Neural cell (in vitro differentiated cells): ENCODE results near the gene CD247. TPM values are rescaled to one million over a fixed set of nuclear protein-coding genes. Genes with fewer than 3 reads are reported as not detected.

Source experiments
- H2AFZ ChIP-seq: fragments of 200-600, 300-800 bp; sonication (generic), shearing (Covaris generic); 2 replicates; pipeline ENCODE4 v1.6.0; 2014; ENCODE audit warnings: low read depth, mild to moderate bottlenecking, antibody characterized with exemption, low read length, moderate library complexity
- H3F3A ChIP-seq: fragments of 200-600 bp; shearing (Covaris generic); 2 replicates; pipeline ENCODE4 v1.6.1; 2016; ENCODE audit warnings: mild to moderate bottlenecking, moderate library complexity, mixed read lengths, antibody characterized with exemption, low read length; ENCODE audit not compliant: insufficient read depth, poor library complexity, severe bottlenecking
- H3K27ac ChIP-seq: fragments of 200-600, 300-800 bp; sonication (generic), shearing (Covaris generic); 2 replicates; pipeline ENCODE4 v1.5.1; 2014; ENCODE audit warnings: mild to moderate bottlenecking, low read length, moderate library complexity
- H3K27me3 ChIP-seq: fragments of 300-800, 200-600 bp; sonication (generic), shearing (Covaris generic); 2 replicates; pipeline ENCODE4 v1.6.0; 2014; ENCODE audit warnings: mild to moderate bottlenecking, low read depth, low read length, moderate library complexity; ENCODE audit not compliant: insufficient read depth
- H3K36me3 ChIP-seq: fragments of 300-800, 200-600 bp; sonication (generic), shearing (Covaris generic); 2 replicates; pipeline ENCODE4 v1.5.1; 2014; ENCODE audit warnings: mild to moderate bottlenecking, antibody characterized with exemption, low read length, moderate library complexity; ENCODE audit not compliant: insufficient read depth
- H3K4me2 ChIP-seq: fragments of 300-800, 200-600 bp; sonication (generic), shearing (Covaris generic); 2 replicates; pipeline ENCODE4 v1.6.0; 2014; ENCODE audit warnings: mild to moderate bottlenecking, low read length
- H3K4me3 ChIP-seq: fragments of 300-800, 200-600 bp; sonication (generic), shearing (Covaris generic); 2 replicates; pipeline ENCODE4 v1.5.1; 2014; ENCODE audit warnings: mild to moderate bottlenecking, low read length, moderate library complexity
- H3K79me2 ChIP-seq: fragments of 200-600 bp; shearing (Covaris generic); replicated peaks from 2 replicates; pipeline ENCODE4 v1.6.0; 2014; ENCODE audit warnings: mild to moderate bottlenecking, low read length, moderate library complexity; ENCODE audit not compliant: insufficient read depth
- H3K9ac ChIP-seq: fragments of 300-800, 200-600 bp; sonication (generic), shearing (Covaris generic); 2 replicates; pipeline ENCODE4 v1.6.1; 2016; ENCODE audit warnings: mild to moderate bottlenecking, low read length, mixed read lengths
- H3K9me2 ChIP-seq: fragments of 200-600 bp; shearing (Covaris generic); 2 replicates; pipeline ENCODE4 v1.6.1; 2016; ENCODE audit warnings: mild to moderate bottlenecking, low read length, mixed read lengths; ENCODE audit not compliant: insufficient read depth
- H3K9me3 ChIP-seq: fragments of 200-600, 300-800 bp; sonication (generic), shearing (Covaris generic); 2 replicates; pipeline ENCODE4 v1.6.1; 2016; ENCODE audit warnings: mild to moderate bottlenecking, mixed run types, low read length, moderate library complexity, mixed read lengths
- H4K20me1 ChIP-seq: fragments of 200-600 bp; shearing (Covaris generic); 2 replicates; pipeline ENCODE4 v1.6.1; 2016; ENCODE audit warnings: mild to moderate bottlenecking, mixed run types; ENCODE audit not compliant: insufficient read depth
- EP300 ChIP-seq: fragments of 450-650 bp; conservative IDR thresholded peaks from 2 replicates; pipeline ENCODE4 v1.6.1; 2014; ENCODE audit warnings: antibody characterized with exemption, mild to moderate bottlenecking, moderate library complexity; ENCODE audit not compliant: poor library complexity, severe bottlenecking
- EZH2 ChIP-seq: fragments of 200-600, 300-800 bp; shearing (Covaris generic), sonication (generic); IDR thresholded peaks from 2 replicates; pipeline ENCODE4 v1.6.1; 2014; ENCODE audit warnings: antibody characterized with exemption, low read length, borderline replicate concordance, mild to moderate bottlenecking; ENCODE audit not compliant: insufficient read depth, poor library complexity, severe bottlenecking
- MXI1 ChIP-seq: fragments of 450-650 bp; conservative IDR thresholded peaks from 2 replicates; pipeline ENCODE4 v1.6.1; 2014; ENCODE audit warnings: antibody characterized with exemption, mild to moderate bottlenecking; ENCODE audit not compliant: poor library complexity, severe bottlenecking
- POLR2AphosphoS5 ChIP-seq: IDR thresholded peaks from 2 replicates; pipeline ENCODE4 v1.6.1; 2012
- RAD21 ChIP-seq: fragments of 450-650 bp; conservative IDR thresholded peaks from 2 replicates; pipeline ENCODE4 v1.6.1; 2014; ENCODE audit warnings: antibody characterized with exemption, mild to moderate bottlenecking, moderate library complexity
- REST ChIP-seq: IDR thresholded peaks from 2 replicates; pipeline ENCODE4 v1.6.1; 2012; ENCODE audit warnings: borderline replicate concordance
- SMC3 ChIP-seq: fragments of 450-650 bp; conservative IDR thresholded peaks from 2 replicates; pipeline ENCODE4 v1.6.1; 2014; ENCODE audit warnings: antibody characterized with exemption, mild to moderate bottlenecking, moderate library complexity; ENCODE audit not compliant: poor library complexity
- TAF1 ChIP-seq: IDR thresholded peaks from 2 replicates; pipeline ENCODE4 v1.6.1; 2012; ENCODE audit warnings: low read depth
- polyA plus RNA-seq: library from polyadenylated mRNA; depleted of rRNA; stranded (reverse); fragments of >200 nt; gene quantifications from 2 replicates; pipeline ENCODE4 v1.2.3, GENCODE V29; 2014
- TF ChIP-seq, protein P1 (sequence below): fragments of 450-650 bp; IDR thresholded peaks from 2 replicates; pipeline ENCODE4 v1.5.1; 2014; ENCODE audit warnings: antibody characterized with exemption, mild to moderate bottlenecking, moderate library complexity; ENCODE audit not compliant: poor library complexity, severe bottlenecking

CD247 gene
- polyA plus RNA-seq, 1 donor from 2014 or later = not detected

DNA sequence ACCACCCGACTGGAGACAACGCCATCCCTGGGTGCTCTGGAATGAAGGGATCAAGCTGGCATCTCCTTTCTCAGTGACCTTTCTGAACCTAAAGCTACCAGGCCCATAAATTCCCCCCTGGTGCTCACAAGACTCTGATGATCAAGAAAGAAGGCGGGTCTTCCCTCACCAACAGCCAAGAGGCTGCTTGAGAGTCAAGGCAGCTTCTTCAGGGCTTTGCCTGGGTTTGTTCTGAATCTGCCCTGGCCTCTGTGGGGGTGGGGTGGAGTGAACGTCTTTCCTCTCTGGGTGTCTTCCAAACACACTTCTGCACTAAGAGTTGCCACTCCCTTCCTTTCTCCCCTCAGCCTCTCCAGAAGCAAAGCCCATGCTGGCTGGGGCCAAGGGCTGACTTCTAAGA lies 36.1 kb downstream of the CD247 start:
- TF ChIP-seq EP300 (no peak), REST (no peak), RAD21 (no peak), EZH2 (no peak), SMC3 (no peak)
- TF ChIP-seq, protein P1, sequence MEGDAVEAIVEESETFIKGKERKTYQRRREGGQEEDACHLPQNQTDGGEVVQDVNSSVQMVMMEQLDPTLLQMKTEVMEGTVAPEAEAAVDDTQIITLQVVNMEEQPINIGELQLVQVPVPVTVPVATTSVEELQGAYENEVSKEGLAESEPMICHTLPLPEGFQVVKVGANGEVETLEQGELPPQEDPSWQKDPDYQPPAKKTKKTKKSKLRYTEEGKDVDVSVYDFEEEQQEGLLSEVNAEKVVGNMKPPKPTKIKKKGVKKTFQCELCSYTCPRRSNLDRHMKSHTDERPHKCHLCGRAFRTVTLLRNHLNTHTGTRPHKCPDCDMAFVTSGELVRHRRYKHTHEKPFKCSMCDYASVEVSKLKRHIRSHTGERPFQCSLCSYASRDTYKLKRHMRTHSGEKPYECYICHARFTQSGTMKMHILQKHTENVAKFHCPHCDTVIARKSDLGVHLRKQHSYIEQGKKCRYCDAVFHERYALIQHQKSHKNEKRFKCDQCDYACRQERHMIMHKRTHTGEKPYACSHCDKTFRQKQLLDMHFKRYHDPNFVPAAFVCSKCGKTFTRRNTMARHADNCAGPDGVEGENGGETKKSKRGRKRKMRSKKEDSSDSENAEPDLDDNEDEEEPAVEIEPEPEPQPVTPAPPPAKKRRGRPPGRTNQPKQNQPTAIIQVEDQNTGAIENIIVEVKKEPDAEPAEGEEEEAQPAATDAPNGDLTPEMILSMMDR = no peak
- Histone ChIP-seq H3F3A (no peaks in the 10 kb centered on the region), H3K9me2 (no peaks in the 10 kb centered on the region)

DNA sequence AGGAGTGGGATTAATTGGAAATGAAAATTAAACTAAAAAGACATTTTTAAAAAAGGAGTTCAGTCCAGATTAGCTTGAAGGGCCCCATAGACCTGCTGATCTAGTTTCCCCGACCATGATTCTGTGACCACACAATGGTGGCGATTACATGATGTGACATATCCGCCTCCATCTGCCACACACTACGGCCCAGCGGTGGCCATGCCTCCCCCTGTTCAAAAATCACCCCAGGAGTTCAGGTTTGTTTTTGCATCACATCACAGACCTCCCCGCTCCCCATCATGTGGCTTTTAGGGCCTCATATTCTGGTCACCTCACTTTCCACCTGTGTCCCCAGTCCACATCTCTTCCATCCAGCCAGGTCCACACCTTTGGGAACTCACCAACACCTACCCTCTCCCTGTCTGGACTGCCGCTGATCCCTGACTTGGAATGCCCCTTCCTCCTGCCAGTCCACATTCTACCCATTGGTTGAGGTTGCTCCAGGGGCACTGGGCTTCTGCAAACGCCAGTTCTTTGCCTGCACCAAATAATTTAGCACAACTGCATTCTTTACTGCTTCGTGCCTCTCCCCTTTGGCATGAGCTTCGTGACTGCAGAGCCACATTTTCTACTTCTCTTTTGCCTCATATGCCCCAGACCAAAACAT lies 38.9 kb downstream of the CD247 start:
- Histone ChIP-seq H3K27ac (no peak overlapping the region), H3K4me3 (no peak overlapping the region), H3K9me3 (no peaks in the 10 kb centered on the region), H3F3A (no peaks in the 10 kb centered on the region), H3K4me2 (no peak overlapping the region), H2AFZ (no peak overlapping the region), H3K9me2 (no peaks in the 10 kb centered on the region), H3K27me3 (no peaks in the 10 kb centered on the region), H3K36me3 (no peaks in the 10 kb centered on the region), H3K9ac (no peak overlapping the region), H4K20me1 (no peaks in the 10 kb centered on the region), H3K79me2 (no peaks in the 10 kb centered on the region)
- no peak for TF ChIP-seq EP300
- TF ChIP-seq SMC3 = no peak
- no peak for TF ChIP-seq REST
- no peak for TF ChIP-seq TAF1
- TF ChIP-seq, protein P1 = no peak
- TF ChIP-seq RAD21 = no peak
- TF ChIP-seq EZH2 = no peak
- TF ChIP-seq POLR2AphosphoS5 = no peak
- no peak for TF ChIP-seq MXI1

More for the DNA sequence above, 36.1 kb downstream of the CD247 start:
- Histone ChIP-seq H2AFZ (no peak overlapping the region), H3K4me3 (no peak overlapping the region), H3K27me3 (no peaks in the 10 kb centered on the region), H3K36me3 (no peaks in the 10 kb centered on the region), H3K79me2 (no peaks in the 10 kb centered on the region), H3K9me3 (no peaks in the 10 kb centered on the region), H3K27ac (no peak overlapping the region), H3K4me2 (no peak overlapping the region), H3K9ac (no peak overlapping the region), H4K20me1 (no peaks in the 10 kb centered on the region)
